GM12878 (cell line): ENCODE measurements around the gene AMIGO2. TPM values are rescaled to one million over a fixed set of nuclear protein-coding genes. Genes with fewer than 3 reads are reported as not detected.

Source experiments
- ATAC-seq: fragments of 200-7000 bp; cut with Tn5 transposase; 3 replicates; pipeline ENCODE4 v1.9.1; 2020; ENCODE audit warnings: mild to moderate bottlenecking, moderate library complexity
- BruUV-seq: library from RNA; stranded (reverse); fragments of 400-500 nt; replicated peaks from 2 replicates; lab custom pipeline; 2021; lab: Mats Ljungman, UMichigan
- CTCF ChIA-PET: fragments of 300-600 bp; sonication (Branson Sonifier 250); formaldehyde crosslinking; extraction: SDS; loops from one replicate; lab custom pipeline; 2021; ENCODE audit warnings: inconsistent platforms; lab: Yijun Ruan, JAX
- POLR2A ChIA-PET: fragments of 350-600 bp; formaldehyde crosslinking; extraction: SDS; loops from one replicate; lab custom pipeline; 2021; ENCODE audit warnings: inconsistent platforms; lab: Charles Lee
- RAD21 ChIA-PET: fragments of 300-600 bp; sonication (Branson Sonifier 250); formaldehyde crosslinking; loops from one replicate; lab custom pipeline; 2023; ENCODE audit warnings: antibody characterized with exemption; ENCODE audit not compliant: unreplicated experiment; lab: Charles Lee
- SMC1A ChIA-PET: fragments of 300-600 bp; sonication (Branson Sonifier 250); formaldehyde crosslinking; loops from one replicate; lab custom pipeline; 2023; ENCODE audit not compliant: unreplicated experiment, uncharacterized antibody; lab: Charles Lee
- DNase-seq: peaks from one replicate; pipeline ENCODE4 v3.0.0-alpha.2; 2011; ENCODE audit warnings: low read depth, low spot score
- FAIRE-seq: peaks from 3 replicates; lab custom pipeline; 2011; peaks lifted over from hg19 to GRCh38; lab: Jason Lieb, UNC
- H2AFZ ChIP-seq: 2 replicates; pipeline ENCODE4 v1.6.0; 2011; ENCODE audit warnings: low read depth, low read length, control low read depth; ENCODE audit not compliant: control insufficient read depth
- H3K27ac ChIP-seq: 2 replicates; pipeline ENCODE4 v1.5.1; 2011; ENCODE audit warnings: control low read depth; ENCODE audit not compliant: control insufficient read depth, insufficient read depth
- H3K27me3 ChIP-seq, 2 experiments: replicated peaks in 1 of 2; 2 replicates each; pipeline versions ENCODE4 v1.6.0 to v1.6.1; 2011; ENCODE audit warnings: low read length in 1 of 2; ENCODE audit not compliant: control insufficient read depth in 2 of 2, insufficient read depth in 2 of 2
- H3K36me3 ChIP-seq, 2 experiments: 2 replicates each; pipeline ENCODE4 v1.5.1; 2011; ENCODE audit warnings: low read length in 1 of 2; ENCODE audit not compliant: control insufficient read depth in 2 of 2, insufficient read depth in 2 of 2
- H3K4me1 ChIP-seq: 2 replicates; pipeline ENCODE4 v1.6.1; 2011; ENCODE audit warnings: mild to moderate bottlenecking, low read length, moderate library complexity, mixed read lengths; ENCODE audit not compliant: control insufficient read depth, insufficient read depth
- H3K4me2 ChIP-seq: 2 replicates; pipeline ENCODE4 v1.6.0; 2011; ENCODE audit warnings: control low read depth; ENCODE audit not compliant: control insufficient read depth, insufficient read depth
- H3K4me3 ChIP-seq: fragments of 200-600 bp; sonication (generic); 2 replicates; pipeline ENCODE4 v1.5.1; 2016
- H3K79me2 ChIP-seq: 2 replicates; pipeline ENCODE4 v1.6.0; 2011; ENCODE audit warnings: low read length; ENCODE audit not compliant: control insufficient read depth, insufficient read depth
- H3K9ac ChIP-seq: 2 replicates; pipeline ENCODE4 v1.8.0; 2011; ENCODE audit warnings: low read length, control low read depth, mixed read lengths; ENCODE audit not compliant: control insufficient read depth, insufficient read depth
- H3K9me3 ChIP-seq: replicated peaks from 3 replicates; pipeline ENCODE4 v1.5.1; 2011; ENCODE audit warnings: mild to moderate bottlenecking, low read length; ENCODE audit not compliant: control insufficient read depth, insufficient read depth
- H4K20me1 ChIP-seq: 2 replicates; pipeline ENCODE4 v1.6.0; 2011; ENCODE audit not compliant: control insufficient read depth, insufficient read depth
- BRCA1 ChIP-seq: IDR thresholded peaks from 2 replicates; pipeline ENCODE4 v1.6.1; 2011; ENCODE audit warnings: low read depth, low read length, improper control_type of control experiment
- CHD2 ChIP-seq: IDR thresholded peaks from 2 replicates; pipeline ENCODE4 v1.6.1; 2011; ENCODE audit warnings: low read depth, low read length, improper control_type of control experiment, borderline replicate concordance
- CUX1 ChIP-seq: IDR thresholded peaks from 2 replicates; pipeline ENCODE4 v1.6.1; 2012; ENCODE audit warnings: improper control_type of control experiment, low read depth, low read length; ENCODE audit not compliant: insufficient replicate concordance
- GABPA ChIP-seq: IDR thresholded peaks from 2 replicates; pipeline ENCODE4 v1.6.1; 2014; ENCODE audit warnings: antibody characterized with exemption, low read depth, mild to moderate bottlenecking, inconsistent platforms
- HDGF ChIP-seq: fragments of 450-650 bp; IDR thresholded peaks from 2 replicates; pipeline ENCODE4 v1.6.1; 2016; ENCODE audit warnings: antibody characterized with exemption
- LARP7 ChIP-seq: fragments of 450-650 bp; IDR thresholded peaks from 2 replicates; pipeline ENCODE4 v1.6.1; 2017; ENCODE audit warnings: mild to moderate bottlenecking
- NFYA ChIP-seq: IDR thresholded peaks from 2 replicates; pipeline ENCODE4 v1.6.1; 2011; ENCODE audit warnings: low read depth, mild to moderate bottlenecking, low read length, improper control_type of control experiment, borderline replicate concordance
- WGBS: methylation state at CpG from one replicate; pipeline ENCODE4 v1.1.6; 2016; ENCODE audit warnings: low lambda C conversion rate; ENCODE audit not compliant: insufficient replicate concordance, insufficient coverage; ENCODE audit errors: missing lambda C conversion rate; 5-methylcytosine and 5-hydroxymethylcytosine counted together
- in situ Hi-C: fragments of 300-500 bp; cut with MboI; formaldehyde crosslinking; loops from 9 replicates; pipeline ENCODE4 v1.14.3; 2018; ENCODE audit warnings: mixed read lengths
- intact Hi-C: fragments of 100-400 bp; cut with micrococcal nuclease; formaldehyde crosslinking; loops from one replicate; pipeline ENCODE4 v1.14.2; 2022; ENCODE audit not compliant: unreplicated experiment
- polyA plus RNA-seq, 11 experiments: library from polyadenylated mRNA; depleted of rRNA in 4 of 11; unstranded in 6 of 11; stranded (reverse) in 5 of 11; fragments of >200 nt; fragmentation: Nextera tagmentation in 4 of 11; fragmentation: Illumina TruSeq in 1 of 11; extraction: Ambion mirVana in 4 of 11; extraction: Trizol in 1 of 11; gene quantifications; 1 replicate in 1 of 11; 2 replicates in 10 of 11; pipeline versions ENCODE4 v1.2.1 to v1.2.3, GENCODE V29; 2011 to 2016; ENCODE audit warnings: inconsistent platforms in 2 of 11, missing spikeins in 2 of 11, low read depth in 1 of 11
- total RNA-seq, 4 experiments: library from RNA; depleted of rRNA in 3 of 4; stranded (reverse); fragments of >200 nt in 3 of 4; fragmentation: Illumina TruSeq in 1 of 4; extraction: Trizol in 1 of 4; gene quantifications; 2 replicates each; pipeline versions ENCODE4 v1.2.1 to v1.2.3, GENCODE V29; 2013 to 2021

Gene AMIGO2
- total and polyA plus RNA-seq, 10 of the 15 experiments (the other 5 are each of a cell fraction or from before 2014, with no cell fraction given) = 0.03 to 0.15 (median 0.11) TPM; not detected in 7

- Histone ChIP-seq H3K27me3 (no peaks in the 10 kb centered on the region; a peak in 2 of 4 replicates), H3K79me2 (no peaks in the 10 kb centered on the region)
- no peak for FAIRE-seq
- in situ Hi-C loops = no loop called here
- TF ChIP-seq HDGF (no peak), CHD2 (no peak), NFYA (no peak), GABPA (no peak)
- TF ChIP-seq, all 136 proteins: peak for 0
- intact Hi-C loops = no loop called here
- RAD21 ChIA-PET = no interaction called here
- POLR2A ChIA-PET = no interaction called here
- Histone ChIP-seq H3K4me3 (no peak overlapping the region), H4K20me1 (no peaks in the 10 kb centered on the region), H3K4me1 (no peaks in the 10 kb centered on the region), H3K4me2 (no peak overlapping the region), H3K36me3 (no peaks in the 10 kb centered on the region), H2AFZ (no peak overlapping the region), H3K27ac (no peak overlapping the region), H3K9ac (no peak overlapping the region), H3K9me3 (no peaks in the 10 kb centered on the region)
- SMC1A ChIA-PET = interaction anchor here (1.2 to 1.6 kb wide), 2 partner anchors 11 to 15 kb away, joined by 4 read pairs; no protein-coding TSS in a partner anchor
- ATAC-seq = no peak
- DNase-seq = no peak
- BruUV-seq = no TSS peak
- CTCF ChIA-PET = interaction anchor here (0.9 kb wide), 1 partner anchor 11 kb away, joined by 3 read pairs; no protein-coding TSS in a partner anchor
- 50% methylated on average over 7 of the region's 7 CpGs for whole genome bisulfite sequencing
Measured at GRCh38 chr12:47097276-47097896, 17.6 kb upstream of the AMIGO2 start.

- H3K27me3 ChIP-seq = no peaks in the 10 kb centered on the region; a peak in 2 of 4 replicates
- ChIA-PET RAD21 (no interaction called here), SMC1A (interaction anchor here (0.9 to 1.2 kb wide), 4 partner anchors 13 to 470 kb away, joined by 3 to 4 read pairs (median 4); no protein-coding TSS in a partner anchor), POLR2A (no interaction called here), CTCF (interaction anchor here (0.7 to 1.6 kb wide), 4 partner anchors 10 to 49 kb away, joined by 3 to 4 read pairs (median 4); no protein-coding TSS in a partner anchor)
- no peak overlapping the region for H3K4me3 ChIP-seq
- WGBS = 40% methylated on average over 3 of the region's 3 CpGs
- H3K4me1 ChIP-seq = no peaks in the 10 kb centered on the region
- intact Hi-C loops = no loop called here
- H3K36me3 ChIP-seq = no peaks in the 10 kb centered on the region
- no peak overlapping the region for H3K4me2 ChIP-seq
- no peak overlapping the region for H2AFZ ChIP-seq
- no peak for DNase-seq
- no peaks in the 10 kb centered on the region for H4K20me1 ChIP-seq
- FAIRE-seq = no peak
- no peak for ATAC-seq
- no TSS peak for BruUV-seq
- no peaks in the 10 kb centered on the region for H3K9me3 ChIP-seq
- in situ Hi-C loops = no loop called here
- no peak overlapping the region for H3K27ac ChIP-seq
- H3K9ac ChIP-seq = no peak overlapping the region
- no peaks in the 10 kb centered on the region for H3K79me2 ChIP-seq
- TF ChIP-seq CUX1 (no peak), BRCA1 (no peak), LARP7 (no peak)
Measured at GRCh38 chr12:47095446-47096236, 15.9 kb upstream of the AMIGO2 start.
